ENCODE measurements around the gene PDK2.

Gene PDK2

DNA sequence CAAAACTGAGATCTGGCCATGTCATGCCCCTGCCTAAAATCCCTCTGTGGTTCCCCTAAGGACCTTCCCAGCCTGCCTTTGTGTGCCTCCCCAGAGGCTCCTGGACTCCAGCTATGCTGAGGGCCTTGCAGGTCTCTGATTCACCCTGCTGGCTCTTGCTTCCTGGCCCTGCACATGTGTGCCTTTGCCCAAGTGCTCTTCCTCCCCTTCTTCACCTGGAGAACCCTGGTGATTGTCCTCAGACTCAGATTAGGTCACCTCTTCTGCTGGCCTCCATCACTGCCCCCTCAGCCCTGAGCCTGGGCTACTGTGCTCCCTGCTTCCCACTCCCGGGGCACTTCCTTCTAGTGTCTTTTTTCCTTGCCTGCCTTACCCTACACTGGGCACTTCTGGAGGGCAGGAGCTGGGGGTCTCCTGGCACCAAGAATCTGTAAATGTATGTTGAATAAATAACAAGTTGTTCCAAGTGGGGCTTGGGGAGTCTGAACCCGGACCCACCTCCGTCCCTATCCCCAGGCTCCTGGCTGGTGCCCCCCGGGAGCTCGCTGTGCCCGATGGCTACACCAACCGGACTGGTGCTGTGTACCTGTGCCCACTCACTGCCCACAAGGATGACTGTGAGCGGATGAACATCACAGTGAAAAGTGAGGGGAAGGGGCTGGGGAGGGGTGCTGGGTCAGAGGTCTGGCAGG, 31.4 kb upstream of the PDK2 start:
- TF ChIP-seq, protein P1, sequence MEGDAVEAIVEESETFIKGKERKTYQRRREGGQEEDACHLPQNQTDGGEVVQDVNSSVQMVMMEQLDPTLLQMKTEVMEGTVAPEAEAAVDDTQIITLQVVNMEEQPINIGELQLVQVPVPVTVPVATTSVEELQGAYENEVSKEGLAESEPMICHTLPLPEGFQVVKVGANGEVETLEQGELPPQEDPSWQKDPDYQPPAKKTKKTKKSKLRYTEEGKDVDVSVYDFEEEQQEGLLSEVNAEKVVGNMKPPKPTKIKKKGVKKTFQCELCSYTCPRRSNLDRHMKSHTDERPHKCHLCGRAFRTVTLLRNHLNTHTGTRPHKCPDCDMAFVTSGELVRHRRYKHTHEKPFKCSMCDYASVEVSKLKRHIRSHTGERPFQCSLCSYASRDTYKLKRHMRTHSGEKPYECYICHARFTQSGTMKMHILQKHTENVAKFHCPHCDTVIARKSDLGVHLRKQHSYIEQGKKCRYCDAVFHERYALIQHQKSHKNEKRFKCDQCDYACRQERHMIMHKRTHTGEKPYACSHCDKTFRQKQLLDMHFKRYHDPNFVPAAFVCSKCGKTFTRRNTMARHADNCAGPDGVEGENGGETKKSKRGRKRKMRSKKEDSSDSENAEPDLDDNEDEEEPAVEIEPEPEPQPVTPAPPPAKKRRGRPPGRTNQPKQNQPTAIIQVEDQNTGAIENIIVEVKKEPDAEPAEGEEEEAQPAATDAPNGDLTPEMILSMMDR (IDR thresholded peaks at IDR 0.05), result no peak
- H3K27ac ChIP-seq, result peak overlapping the region; percentile 81 to 99
- H3K4me3 ChIP-seq, result no peak overlapping the region
- no peak for DNase-seq (ENCODE audit: low spot score)

DNA sequence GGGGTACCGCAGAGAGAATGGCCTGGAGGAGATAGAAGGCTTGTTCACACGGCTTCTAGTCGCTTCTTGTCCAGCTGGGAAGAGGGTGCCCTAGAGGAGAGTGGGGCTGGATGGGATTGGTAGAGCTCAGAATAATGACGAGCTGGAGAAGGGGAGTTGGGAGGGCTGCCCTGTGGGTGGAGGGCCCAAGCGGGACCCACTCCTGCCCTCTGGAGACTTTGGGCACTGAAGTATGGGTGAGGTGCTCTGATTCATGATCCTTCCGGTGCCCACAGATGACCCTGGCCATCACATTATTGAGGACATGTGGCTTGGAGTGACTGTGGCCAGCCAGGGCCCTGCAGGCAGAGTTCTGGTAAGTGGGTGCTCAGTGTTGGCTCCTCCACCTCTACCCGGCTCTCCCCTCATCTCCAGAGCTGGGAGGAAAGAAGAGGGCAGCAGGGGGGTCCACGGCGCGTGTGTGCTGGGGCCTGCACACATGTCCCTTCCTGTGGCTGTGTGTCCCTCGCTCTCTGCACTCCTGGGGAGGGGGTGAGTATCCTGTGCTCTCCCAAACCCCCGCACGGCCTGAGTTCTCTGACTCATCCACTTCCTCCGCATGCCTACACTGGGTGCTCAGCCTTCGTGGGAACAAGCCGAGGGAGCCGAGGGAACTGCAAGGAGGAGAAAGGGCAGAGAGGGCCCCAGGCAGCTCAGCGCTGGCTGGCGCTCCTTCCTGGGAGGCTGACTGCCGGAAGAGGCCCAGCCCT, 30.7 kb upstream of the PDK2 start:
- Histone ChIP-seq H3K27ac (peak overlapping the region; percentile 81 to 99), H3K4me3 (no peak overlapping the region)
- peak; percentile 91 for DNase-seq (ENCODE audit: low spot score)
- TF ChIP-seq, protein P1 (IDR thresholded peaks at IDR 0.05), result no peak

DNA sequence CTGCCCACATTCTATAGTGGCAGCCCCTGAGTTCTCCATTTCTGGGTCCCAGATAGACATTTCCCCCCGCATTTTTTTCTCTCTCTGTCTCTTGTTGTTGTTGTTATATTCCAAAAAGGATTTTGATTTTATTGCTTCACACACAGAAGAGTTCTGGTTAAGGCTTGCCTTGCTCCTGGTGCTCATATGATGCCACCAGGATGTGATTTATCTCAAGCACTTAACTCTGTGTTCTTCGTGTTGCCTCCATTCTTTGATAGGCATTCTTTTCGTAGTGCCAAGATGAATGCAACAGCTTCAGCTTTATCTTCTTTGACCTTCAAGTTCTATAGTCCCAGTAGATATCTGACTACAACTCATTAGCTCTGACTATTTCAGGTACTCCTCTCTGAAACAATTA, 30.1 kb upstream of the PDK2 start:
- H3K4me3 ChIP-seq, result no peak overlapping the region
- TF ChIP-seq, protein P1 (IDR thresholded peaks at IDR 0.05), result no peak
- DNase-seq (ENCODE audit: low spot score), result no peak
- H3K27ac ChIP-seq, result peak overlapping the region; percentile 81 to 99

DNA sequence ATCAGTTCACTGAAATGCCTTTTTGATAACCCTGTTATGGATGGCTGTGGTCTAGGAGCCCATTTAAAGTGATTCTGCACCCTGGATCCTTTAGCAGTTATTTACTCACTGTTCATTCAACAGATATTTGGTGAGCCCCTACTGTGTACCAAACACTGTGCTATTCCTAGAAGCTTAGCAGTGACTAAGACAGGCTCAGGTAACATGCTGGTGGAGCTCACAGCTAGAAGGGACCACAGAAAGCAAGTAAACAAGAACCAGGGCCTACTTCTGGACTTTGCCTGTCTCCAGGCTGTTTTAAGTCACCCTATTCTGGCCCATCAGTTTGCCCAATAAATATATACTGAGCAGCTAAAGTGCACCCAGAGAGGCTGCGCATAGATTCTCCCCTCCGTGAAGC, 28.2 kb upstream of the PDK2 start:
- H3K27ac ChIP-seq, result peak overlapping the region; percentile 5 to 57
- TF ChIP-seq, protein P1 (IDR thresholded peaks at IDR 0.05), result no peak
- H3K4me3 ChIP-seq, result no peak overlapping the region
- no peak for DNase-seq (ENCODE audit: low spot score)

DNA sequence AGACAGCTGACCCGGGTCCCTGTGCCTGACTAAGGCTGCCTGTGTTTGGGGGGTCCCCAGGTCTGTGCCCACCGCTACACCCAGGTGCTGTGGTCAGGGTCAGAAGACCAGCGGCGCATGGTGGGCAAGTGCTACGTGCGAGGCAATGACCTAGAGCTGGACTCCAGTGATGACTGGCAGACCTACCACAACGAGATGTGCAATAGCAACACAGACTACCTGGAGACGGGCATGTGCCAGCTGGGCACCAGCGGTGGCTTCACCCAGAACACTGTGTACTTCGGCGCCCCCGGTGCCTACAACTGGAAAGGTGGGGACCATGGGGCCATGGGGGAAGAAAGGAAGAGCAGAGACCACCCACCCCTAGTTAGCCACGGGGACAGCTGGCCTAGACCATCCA, 27.2 kb upstream of the PDK2 start:
- no peak for DNase-seq (ENCODE audit: low spot score)
- H3K4me3 ChIP-seq, result no peak overlapping the region
- peak overlapping the region in 1 of 2 donors; percentile 37 for H3K27ac ChIP-seq
- TF ChIP-seq, protein P1 (IDR thresholded peaks at IDR 0.05), result no peak

DNA sequence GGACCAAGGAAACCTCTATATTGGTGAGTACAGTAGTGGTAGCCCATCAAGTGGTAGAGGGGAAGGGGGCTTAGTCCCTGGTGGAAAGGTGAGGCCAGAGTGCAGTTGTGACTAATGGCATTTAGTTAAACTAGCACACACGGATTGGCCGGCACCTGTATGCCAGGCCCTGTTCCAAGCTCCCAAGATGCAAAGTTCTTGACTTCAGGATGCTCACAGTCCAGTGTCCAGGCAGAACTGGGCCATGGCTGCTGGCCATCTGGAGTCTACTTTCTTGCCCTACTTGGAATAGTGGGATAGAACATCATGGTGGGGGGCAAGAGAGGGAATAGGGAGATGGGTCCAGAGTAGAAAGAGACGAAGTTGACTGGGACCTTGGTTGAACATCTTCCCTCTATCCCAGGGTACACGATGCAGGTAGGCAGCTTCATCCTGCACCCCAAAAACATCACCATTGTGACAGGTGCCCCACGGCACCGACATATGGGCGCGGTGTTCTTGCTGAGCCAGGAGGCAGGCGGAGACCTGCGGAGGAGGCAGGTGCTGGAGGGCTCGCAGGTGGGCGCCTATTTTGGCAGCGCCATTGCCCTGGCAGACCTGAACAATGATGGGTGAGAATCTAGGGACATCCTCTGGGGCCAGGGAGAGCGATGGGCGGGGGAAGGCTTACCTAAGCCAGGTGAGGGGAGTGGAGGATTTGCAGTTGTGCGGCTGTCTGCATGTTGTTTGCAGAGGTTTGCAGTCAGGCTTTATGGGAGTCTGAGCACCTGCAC, 24.1 kb upstream of the PDK2 start:
- Histone ChIP-seq H3K4me3 (no peak overlapping the region), H3K27ac (no peak overlapping the region)
- no peak for DNase-seq (ENCODE audit: low spot score)
- TF ChIP-seq, protein P1 (IDR thresholded peaks at IDR 0.05), result no peak

Data from coronary artery (tissue), 2 donors.